ENCODE results near the gene PRSS56.

DNA sequence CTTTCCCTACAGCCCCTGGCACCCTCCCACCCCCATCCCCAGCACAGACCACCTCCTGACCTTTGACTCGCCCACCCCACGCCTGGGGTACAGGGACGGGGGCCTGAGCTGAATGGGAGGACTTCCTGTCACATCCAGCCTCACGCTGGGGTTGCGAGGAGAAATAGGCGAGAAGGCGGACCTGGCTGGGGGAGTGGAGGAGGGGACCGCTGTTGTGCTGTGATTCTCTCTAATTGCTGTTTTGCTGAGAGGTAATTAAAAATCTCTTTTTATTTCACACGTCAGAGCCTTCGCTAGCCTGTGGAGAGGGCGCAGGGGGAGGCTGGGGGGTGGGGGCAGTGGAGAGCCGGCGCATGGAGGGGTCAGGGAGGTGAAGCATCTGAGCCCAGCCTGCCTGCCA, 22.8 kb upstream of the PRSS56 start:
- TF ChIP-seq, protein P1, sequence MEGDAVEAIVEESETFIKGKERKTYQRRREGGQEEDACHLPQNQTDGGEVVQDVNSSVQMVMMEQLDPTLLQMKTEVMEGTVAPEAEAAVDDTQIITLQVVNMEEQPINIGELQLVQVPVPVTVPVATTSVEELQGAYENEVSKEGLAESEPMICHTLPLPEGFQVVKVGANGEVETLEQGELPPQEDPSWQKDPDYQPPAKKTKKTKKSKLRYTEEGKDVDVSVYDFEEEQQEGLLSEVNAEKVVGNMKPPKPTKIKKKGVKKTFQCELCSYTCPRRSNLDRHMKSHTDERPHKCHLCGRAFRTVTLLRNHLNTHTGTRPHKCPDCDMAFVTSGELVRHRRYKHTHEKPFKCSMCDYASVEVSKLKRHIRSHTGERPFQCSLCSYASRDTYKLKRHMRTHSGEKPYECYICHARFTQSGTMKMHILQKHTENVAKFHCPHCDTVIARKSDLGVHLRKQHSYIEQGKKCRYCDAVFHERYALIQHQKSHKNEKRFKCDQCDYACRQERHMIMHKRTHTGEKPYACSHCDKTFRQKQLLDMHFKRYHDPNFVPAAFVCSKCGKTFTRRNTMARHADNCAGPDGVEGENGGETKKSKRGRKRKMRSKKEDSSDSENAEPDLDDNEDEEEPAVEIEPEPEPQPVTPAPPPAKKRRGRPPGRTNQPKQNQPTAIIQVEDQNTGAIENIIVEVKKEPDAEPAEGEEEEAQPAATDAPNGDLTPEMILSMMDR (IDR thresholded peaks at IDR 0.05), result no peak
- TF ChIP-seq POLR2A (IDR thresholded peaks at IDR 0.05), result no peak

All from testis (tissue), 2 donors.